Measurements from ENCODE around the gene RBM10.

The RBM10 gene

DNA sequence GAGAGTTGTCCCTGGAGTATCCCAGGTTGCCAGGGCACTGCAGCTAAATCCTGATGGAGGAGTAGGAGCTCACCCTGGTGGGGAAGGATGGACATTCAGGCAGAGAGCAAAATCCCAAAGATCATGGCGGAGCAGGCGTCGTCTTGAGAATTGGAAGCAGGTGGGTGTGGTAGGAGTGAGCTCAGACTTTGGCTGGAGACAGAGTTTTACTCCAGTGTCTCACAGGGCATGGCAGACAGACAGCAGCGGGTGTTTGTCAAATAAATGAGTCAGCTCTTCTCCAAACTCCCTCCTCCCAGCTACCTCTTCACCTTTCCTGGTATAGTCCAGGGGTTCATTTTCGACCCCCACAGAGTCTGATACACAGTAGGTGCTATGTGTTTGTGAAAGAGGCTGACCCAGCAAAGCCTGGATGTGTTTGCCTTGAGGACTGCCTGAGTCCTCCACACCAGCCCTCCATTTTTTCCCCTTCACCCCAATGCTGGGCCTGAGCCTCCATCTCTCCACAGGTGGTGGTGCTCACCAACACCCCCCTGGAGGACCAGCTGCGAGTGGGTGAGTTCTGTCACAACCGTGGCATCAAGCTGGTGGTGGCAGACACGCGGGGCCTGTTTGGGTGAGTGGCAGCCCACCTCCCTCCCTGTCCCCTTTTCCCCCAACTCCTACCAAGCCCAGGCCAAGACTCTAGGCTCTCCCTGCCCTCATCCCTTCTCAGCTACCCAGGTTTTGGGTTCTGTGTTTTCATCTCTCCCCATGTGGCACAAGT, 55.5 kb downstream of the RBM10 start:
- no peak for DNase-seq

DNA sequence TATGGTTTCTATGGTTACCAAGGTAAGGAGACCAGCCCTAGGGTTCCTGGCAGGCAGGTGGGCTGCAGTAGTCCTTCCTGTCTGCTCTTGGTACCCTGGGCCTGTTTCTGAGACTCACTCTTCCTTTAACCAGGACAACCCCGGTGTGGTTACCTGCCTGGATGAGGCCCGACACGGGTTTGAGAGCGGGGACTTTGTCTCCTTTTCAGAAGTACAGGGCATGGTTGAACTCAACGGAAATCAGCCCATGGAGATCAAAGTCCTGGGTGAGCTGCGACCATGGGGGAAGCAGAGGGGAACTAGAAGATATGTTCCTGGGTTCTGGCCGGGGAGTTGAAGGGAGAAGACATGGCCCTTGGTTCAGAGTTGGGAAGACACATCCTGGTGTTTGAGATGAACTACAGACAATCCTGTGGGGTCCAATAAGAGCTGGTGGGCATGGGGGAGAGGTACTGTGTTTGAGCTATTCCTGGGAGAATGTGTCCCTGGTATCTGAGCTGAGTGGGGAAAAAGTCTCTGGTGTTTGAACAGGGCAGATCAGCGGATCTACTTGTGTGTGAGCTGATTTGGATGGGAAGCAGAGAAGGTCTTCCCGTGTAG, 56.4 kb downstream of the RBM10 start:
- no peak for DNase-seq

DNA sequence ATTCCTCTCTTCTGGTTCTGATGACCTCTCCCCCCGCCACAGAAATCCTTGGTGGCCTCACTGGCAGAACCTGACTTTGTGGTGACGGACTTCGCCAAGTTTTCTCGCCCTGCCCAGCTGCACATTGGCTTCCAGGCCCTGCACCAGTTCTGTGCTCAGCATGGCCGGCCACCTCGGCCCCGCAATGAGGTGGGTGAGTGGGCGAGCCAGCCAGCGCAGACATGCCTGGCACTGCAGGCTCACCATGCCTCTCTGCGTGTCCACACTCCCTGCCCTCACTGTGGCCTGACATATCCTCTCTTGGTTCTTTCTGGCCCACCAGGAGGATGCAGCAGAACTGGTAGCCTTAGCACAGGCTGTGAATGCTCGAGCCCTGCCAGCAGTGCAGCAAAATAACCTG, 57.3 kb downstream of the RBM10 start:
- no peak for DNase-seq

DNA sequence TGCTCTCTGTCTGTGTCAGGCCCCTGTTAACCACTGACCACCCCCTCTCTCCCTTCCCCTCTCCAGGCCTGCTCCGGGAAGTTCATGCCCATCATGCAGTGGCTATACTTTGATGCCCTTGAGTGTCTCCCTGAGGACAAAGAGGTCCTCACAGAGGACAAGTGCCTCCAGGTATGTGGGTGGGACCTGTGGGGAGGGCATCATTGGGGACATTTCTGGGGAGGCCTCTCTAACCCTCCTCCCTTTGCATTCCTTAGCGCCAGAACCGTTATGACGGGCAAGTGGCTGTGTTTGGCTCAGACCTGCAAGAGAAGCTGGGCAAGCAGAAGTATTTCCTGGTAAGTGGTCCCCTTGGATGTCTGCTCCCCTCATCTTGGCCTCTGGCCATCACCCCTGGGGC, 57.9 kb downstream of the RBM10 start:
- no peak for DNase-seq

DNA sequence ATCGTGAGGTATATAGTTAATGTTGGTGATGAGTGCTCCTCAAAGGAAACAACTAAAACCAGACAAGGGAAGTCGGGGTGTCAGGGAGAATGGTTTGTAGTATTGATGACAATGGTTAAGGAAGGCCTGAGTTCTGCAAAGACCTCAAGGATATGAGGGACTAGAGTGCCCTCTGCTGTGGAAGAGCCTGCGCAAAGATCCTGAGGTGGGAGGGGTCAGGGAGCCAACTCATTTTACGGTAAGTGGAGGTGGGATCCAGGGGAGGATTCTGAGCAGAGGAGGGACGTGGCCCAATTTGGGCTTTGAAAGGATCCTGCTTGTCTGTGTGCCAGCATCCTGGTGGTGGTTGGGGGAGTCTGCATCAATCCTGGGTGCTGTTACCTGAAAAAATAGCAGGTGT, 59.9 kb downstream of the RBM10 start:
- DNase-seq: no peak

DNA sequence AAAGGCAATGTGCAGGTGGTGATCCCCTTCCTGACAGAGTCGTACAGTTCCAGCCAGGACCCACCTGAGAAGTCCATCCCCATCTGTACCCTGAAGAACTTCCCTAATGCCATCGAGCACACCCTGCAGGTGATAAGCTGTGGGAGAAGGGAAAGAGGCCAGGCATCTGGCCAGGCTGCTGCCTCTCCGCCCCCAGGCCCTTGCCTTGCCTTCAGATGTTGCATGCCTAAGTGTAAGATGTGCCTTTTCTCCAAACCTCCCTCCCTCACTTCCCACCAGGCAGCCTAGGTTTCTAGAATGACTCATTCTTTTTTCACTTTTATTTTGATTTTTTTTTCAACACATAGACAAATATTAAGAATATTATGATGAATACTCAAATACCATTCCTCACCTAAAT, 61.3 kb downstream of the RBM10 start:
- no peak for DNase-seq

DNA sequence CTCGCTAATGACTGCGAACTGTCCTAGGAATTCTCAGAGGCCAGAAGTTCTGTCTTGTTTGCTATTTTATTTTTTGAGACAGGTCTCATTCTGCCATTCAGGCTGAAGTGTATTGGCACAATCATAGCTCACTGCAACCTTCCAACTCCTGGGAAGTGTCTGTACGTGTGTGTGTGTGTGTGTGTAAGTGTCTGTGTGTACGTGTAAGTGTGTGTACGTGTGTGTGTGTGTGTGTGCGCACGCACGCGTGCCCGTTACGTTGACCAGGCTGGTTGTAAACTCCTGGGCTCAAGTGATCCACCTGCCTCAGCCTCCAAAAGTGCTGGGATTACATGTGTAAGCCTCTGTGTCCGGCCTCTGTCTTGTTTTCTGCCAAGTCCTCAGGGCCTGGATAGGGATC, 63.1 kb downstream of the RBM10 start:
- DNase-seq: no peak

DNA sequence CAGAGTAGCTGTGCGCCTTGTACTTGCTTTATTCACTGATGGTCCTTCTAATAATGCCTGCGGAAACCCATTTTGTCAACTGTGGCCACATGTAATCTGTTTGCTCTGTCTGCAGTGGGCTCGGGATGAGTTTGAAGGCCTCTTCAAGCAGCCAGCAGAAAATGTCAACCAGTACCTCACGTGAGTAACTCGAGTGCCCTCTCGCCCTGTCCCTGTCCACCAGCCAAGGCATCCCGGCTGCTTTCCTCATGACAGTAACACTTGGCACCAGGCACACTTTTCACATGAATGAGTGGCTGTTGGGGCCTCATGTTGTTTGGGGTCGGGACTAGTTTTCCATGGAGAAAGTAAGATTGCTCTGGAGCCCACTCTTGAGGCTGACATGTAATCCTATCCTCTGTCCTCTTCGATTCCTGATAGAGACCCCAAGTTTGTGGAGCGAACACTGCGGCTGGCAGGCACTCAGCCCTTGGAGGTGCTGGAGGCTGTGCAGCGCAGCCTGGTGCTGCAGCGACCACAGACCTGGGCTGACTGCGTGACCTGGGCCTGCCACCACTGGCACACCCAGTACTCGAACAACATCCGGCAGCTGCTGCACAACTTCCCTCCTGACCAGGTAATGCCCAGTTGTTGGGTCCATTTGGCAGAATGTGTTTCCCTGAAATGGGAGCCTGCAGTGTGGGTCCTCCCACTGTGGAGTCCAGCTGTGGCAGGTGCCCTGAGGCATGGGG, 64.7 kb downstream of the RBM10 start:
- DNase-seq: no peak

DNA sequence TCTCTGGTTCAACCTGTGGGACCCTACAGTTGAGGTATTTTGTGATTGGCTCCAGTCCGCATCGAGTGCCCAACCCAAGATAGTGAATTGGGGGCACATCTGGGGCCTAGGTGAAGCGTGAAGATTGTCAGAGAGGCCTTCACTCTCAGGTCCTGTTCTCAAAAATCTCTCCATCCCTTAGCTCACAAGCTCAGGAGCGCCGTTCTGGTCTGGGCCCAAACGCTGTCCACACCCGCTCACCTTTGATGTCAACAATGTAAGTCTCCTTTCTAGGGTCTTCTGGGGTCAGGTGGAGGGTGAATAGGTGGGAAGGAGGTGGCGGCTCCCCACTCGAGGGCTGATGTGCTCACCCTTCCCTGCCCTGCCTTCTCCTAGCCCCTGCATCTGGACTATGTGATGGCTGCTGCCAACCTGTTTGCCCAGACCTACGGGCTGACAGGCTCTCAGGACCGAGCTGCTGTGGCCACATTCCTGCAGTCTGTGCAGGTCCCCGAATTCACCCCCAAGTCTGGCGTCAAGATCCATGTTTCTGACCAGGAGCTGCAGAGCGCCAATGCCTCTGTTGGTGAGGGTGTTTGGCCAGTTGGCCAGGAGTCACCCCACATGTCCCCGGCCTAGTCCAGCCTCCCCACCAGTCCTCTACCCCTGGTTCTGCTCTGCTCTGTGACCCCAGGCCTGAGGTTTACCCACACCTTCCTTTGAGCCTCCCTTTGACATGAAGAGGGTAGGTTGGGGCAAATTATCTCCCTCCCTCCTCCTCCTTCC, 65.8 kb downstream of the RBM10 start:
- no peak for DNase-seq

DNA sequence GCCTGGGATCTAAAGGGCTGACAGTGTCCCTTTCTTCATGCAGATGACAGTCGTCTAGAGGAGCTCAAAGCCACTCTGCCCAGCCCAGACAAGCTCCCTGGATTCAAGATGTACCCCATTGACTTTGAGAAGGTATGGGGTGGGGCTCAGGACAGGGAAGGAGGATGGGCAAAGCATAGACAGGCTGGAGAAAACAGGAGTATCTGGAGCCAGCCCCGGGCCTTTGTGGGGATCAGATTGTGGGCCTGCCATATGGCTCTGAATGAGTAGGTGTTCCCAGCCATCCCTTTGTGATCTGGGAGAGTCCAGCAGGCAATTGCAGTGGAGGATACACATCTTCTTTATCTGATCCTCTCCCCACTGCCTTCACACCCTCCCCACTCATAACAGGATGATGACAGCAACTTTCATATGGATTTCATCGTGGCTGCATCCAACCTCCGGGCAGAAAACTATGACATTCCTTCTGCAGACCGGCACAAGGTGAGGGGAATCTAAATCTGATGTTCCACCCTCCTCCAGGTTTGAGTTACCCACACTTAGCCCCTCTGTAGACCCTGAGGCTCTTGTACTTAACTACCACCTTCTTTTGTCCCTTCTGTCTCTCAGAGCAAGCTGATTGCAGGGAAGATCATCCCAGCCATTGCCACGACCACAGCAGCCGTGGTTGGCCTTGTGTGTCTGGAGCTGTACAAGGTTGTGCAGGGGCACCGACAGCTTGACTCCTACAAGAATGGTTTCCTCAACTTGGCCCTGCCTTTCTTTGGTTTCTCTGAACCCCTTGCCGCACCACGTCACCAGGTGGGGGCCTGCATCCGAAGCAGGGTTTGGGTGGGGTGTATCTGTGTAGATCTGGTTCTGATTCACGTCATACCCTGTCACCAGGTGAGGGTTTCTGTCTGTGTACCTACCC, 67.6 kb downstream of the RBM10 start:
- no peak for DNase-seq

DNA sequence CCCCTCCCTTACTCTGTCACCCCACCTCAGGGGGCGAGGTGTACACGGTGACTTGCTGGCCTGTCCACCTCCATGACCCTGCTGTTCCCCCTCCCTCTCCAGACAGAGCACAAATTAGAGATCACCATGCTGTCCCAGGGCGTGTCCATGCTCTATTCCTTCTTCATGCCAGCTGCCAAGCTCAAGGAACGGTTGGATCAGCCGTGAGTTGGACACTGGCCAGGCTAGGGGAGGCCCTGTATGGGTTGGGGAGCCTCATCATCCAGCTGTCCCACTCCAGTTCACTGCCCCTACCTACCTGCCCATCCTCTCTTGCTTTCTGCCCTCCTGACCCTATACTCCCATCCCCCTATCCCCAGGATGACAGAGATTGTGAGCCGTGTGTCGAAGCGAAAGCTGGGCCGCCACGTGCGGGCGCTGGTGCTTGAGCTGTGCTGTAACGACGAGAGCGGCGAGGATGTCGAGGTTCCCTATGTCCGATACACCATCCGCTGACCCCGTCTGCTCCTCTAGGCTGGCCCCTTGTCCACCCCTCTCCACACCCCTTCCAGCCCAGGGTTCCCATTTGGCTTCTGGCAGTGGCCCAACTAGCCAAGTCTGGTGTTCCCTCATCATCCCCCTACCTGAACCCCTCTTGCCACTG, 69.5 kb downstream of the RBM10 start:
- no peak for DNase-seq

DNA sequence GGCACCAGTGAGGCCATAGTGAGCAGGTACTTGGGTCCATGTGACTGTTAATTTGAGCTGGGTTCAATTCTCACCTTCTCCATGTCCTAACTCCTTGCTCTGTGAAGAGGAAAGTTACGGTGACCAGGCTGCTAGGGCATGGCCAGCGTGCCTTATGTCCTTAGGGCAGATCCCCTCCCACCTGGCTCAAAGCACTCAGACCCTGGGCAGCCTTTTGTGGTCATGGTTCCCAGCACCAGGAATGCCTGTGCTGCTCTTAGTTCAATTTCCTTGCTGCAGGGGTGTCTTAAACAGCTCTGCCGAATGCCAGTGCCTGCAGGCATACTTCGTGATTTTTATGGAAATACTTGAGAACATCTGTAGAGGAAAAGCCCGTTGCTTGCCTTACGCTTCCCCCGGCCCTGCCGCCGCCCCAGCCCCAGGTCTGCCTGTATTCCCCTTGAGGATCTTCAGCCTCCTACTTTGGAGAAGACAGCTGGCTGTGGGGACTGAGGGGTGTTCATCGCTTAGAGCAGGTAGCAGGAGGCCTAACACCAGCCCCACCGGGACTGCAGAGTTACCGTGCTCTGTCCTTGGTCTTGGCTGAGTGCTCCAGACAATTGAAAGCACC, 70.4 kb downstream of the RBM10 start:
- no peak for DNase-seq

DNA sequence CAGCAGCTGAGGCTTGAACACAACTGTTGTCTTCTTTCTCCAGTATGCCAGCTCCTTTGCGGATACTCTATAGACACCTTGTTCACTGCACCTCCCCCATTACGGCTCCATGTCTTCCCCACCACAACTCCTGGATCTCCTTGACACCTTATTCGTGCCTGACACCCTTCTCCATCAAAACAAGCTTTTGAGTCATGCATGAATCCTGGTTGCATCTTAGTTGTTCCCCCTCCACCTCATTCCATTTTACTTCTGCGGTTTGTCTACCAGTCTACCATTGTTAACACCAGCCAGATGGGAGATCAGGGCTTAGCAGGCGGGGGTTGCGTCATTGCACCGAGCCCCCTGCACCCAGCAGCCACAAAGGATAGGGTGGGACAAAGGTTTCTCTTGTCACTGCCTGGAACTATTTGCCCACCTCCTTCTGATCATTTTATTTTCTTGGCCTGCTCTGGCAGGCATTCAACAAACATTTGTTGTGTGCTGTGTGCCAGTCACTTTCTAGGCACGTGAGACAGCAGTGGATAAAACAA, 71.4 kb downstream of the RBM10 start:
- no peak for DNase-seq

DNA sequence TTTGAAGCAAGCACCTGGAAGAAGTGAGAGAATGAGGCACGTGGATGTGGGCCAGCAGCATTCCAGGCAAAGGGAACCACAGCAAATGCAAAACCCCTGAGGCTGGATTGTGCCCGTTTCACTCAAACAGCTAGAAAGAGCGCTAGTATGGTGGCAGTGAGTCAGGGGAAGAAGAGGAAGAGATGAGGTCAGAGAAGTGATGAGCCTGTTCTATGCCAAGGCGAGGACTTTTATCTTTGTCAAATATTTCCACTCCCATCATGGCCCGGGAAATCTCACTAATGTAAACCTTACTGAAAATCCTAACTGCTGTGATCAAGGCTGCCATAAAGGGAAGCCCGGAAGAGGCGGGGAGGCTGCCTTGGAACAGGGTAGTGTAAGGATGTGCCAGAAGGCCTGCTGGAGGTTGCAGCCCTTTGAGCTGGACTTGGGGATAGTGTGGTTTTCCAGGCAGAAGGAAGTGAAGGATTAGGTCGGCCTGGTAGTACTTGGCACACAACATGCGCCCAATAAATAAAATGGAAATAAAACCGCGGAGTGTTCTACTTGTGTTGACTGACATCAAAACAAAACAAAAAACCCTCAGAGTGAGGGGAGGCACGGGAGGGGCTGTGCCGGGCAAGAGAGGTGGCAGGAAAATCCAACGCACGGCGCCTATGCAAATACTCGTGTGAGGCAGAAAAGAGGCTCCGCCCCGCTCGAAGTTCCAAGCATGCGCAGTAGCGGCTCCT, 72.3 kb downstream of the RBM10 start:
- DNase-seq: peak; percentile 11 to 30

DNA sequence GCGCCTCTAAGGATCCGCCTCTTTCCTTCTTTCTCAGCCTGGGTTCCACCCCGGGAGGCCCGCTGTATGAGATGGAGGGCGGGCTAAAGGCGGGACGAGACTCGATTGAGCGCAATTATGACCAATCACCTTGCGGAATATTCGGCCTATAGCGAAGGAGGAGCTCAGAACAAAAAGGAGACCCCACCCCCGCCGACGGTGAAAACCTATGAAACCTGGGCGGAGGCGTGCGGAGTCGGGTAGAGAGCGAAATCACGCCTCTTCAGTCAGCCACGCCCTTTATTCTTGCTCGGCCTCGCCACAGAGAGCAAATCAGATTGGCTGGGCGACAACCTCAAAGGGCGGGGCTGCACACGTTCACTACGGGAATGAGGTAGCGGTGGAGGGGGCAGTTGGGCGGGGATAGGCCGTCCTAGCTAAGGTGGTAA, 72.8 kb downstream of the RBM10 start:
- DNase-seq: peak; percentile 95 to 99

DNA sequence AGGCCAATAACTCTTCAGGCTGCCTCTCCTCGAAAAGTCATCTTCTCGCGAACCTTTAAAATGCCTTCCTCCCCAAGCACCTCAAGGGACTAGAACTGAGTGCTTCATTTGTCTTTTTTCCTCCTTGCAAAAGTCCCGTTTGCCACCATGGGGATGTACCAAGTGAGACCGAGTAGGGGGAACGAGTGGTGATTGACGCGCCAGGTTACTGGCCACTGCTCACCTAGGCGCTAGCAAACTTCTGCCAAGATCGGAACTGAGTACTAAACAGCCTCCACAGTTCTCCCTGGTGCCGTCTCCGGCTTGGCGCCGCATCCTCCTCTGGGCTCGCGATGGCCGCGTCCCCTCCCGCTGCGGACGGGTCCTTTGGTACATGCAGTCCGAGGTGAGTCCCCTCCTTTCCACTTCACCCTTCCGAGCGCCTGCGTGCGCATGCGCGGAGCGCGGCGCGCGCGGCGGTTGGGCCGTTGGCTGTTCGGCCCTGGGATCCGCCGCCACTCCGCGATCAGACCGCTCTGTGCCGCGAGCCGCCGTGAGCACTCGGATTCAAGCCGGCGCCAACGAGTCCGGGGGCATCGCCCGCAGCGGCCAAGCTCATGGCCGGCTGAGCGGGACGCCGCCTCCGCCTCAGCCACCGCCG, 73.4 kb downstream of the RBM10 start, which contains the start of gene CDK16:
Gene CDK16 (plus strand): TSS at position 402 of the 640 bp plus-strand sequence. CDS start 4,877 bp downstream, outside the sequence.
- DNase-seq: peak; percentile 69 to 74

DNA sequence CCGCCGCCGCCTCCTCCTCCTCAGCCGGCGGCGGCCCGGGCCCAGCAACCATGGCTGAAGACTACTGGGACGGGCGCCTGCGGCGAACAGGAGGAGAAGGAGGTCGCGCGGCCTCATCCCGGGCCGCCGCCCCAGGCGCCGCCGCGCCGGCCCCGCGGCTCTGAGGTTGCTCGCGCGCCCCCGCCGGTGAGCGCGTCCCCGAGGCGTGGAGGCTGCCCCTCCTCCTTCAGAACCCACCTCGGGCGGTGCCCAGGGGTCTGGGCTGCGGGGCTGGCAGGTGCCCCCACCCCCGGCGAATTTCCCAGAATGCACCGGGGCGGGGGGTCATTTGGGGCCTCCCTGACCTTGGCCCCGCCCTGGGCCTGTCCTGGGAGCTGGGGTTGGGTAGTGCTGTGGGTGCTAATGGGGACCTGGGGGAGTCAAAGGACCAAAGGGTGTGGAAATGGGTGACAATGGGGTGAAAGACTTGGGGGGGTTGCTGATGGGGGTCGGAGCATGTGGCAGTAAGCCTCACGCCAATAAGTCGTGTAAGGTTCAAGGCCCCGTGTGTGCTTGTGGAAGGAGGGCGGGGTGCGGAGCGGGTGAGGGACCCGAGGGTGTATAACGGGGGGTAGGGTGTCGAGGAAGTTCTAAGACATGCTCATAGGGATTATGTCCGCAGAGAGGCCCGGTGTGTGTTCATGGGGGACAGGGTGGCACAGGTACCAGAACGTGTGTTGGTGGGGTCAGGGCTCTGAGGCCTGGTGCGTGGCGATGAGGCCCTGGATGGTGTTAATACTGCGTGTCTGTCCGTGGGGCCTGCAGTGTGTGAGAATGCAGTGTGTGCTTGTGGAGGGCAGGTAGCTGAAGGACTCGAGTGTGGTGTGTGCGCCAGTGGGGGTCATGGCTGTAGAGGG, 74.1 kb downstream of the RBM10 start:
- DNase-seq: peak; percentile 35 to 42

DNA sequence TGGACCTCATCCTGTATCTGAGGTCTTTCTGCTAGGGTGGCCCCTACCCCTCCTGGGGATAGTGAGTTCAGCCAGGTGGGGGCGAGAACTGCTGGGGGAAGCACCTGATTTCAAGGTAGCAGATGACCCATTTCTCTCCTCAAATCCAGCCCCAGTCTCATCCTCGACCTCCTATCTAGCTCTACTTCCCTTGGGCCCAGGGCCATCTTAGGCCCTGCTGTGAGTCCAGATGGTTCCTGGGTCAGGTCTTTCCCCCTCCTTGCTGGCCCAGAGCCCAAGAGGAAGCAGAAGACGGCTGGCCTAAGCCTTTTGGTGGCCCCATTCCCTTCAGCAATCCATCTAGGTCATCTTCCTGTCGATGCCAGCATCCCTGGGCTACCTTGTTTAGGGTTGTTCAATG, 76.7 kb downstream of the RBM10 start:
- no peak for DNase-seq

Data from activated CD4-positive, alpha-beta T cell treated with anti-CD3 and anti-CD28 coated beads for 4 hours (primary cell).